DMS 273 treated with DMSO at 0.1 percent for 48 hours (cell line): ENCODE measurements around the gene CD9.
"Not testable (repeated sequence)": the region's sequence is repeated elsewhere in the genome, so short reads cannot be mapped to it uniquely, and the experiment has no call there.

Experiments
- DNase-seq: peaks from one replicate; lab custom pipeline; 2025; lab: John Stamatoyannopoulos, UW

The CD9 gene

DNA sequence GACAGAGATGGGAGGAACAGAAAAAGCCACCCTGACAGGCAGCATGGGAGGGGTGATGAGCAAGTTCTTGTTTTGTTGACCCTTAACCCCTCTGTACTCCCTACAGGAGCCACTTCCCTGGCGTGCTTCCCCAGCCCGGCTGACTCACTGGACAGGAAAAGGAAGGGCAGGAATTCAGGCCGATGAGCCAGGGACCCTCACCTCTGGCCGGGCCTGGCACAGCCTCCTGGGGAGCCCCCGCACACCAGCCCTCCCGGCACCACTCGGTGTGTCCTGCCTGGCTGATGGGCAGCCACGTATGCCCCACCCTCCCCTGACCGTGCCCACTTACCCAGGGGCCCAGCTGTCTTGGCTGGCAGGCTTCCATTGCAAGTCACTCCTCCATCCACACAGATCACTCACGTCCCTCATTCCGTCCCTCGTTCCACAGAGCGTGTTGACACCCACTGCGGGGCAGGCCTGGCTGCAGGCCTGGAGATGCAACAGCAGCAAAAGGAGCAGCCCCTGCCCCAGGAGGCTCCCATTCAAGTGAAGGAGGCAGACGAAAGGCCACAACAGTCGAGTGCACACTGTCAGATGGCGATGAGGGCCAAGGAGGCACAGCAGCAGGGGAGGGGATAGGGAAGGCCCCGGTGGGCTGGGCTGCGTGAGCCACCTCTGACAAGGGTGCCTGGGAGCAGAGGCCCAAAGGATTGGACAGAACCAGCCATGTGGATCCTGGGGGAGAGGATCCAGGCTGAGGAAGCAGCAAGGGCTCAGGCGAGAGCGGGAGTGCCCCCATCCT is 19.7 kb upstream of the CD9 start:
- DNase-seq: no peak

DNA sequence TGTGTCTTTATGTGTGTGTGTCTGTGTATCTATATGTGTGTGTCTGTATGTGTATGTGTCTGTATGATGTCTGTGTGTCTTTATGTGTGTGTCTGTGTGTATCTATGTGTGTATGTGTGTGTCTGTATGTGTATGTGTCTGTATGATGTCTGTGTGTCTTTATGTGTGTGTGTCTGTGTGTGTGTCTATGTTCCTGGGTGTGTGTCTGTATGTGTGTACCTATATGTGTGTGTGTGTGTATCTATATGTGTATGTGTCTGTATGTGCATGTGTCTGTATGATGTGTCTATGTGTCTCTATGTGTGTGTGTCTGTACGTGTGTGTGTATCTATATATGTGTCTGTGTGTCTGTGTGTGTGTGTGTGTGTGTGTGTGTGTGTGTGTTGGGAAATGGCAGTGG is 19.0 kb upstream of the CD9 start:
- no peak for DNase-seq

DNA sequence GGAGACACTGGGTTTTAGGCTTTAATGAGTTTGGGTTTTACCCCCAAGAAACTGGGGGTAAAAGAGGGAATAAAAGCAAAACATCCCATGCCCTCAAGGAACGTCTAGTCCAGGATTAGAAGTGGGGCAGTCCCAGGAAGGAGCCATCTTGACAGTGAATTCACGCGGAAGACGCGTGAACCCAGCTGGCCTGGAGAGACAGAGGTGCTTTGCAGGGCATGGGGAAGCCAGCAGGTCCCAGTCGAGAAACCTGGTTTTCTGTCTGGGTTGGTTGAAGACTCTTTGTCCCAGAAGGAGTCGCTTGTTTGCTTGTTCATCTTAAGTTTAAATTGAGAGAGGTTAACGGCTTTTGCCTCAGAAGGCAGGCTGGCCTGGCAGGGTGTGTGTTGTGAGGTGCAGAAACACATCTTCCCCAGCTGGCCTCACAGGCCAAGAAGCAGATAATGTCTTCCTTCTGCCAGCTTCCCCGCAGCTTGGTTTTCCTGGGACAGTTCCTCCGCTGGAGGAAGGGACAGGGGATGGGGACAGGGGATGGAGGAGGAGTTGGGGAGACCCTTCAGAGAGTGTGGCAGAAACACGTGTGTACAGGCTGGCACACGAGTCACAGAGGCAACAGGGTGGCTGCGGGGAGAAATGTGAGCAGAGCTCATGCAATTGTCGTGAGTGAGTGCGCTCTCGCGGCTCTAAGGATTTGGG is 18.5 kb upstream of the CD9 start:
- DNase-seq: no peak

DNA sequence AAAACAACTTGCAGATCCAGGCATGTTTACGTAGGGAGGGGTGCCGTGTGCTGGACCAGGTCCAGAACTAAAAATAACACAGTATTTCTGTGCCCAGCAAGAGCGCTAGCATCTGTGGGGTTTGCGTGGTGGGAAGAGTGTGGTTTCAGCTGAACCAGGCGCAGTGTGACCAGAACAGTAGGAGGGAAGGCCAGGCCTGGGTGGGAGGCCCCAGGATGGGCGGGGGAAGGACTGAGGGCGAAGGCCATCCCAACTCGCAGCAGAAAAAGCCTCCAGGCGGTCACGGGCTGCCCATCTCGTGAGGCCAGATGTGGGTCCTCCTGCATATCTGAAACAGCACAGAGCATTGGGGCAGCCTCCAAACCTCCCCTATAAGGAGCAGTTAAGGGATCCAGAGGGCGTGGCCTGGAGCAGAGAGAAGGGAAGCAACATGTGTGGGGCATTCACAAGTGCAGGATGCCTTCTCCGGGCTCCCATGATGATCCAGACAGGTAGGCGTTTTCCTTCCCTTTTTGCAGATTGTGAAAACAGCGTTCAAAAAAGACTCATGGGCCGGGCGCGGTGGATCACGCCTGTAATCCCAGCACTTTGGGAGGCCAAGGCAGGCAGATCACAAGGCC is 17.8 kb upstream of the CD9 start:
- peak; percentile 62 for DNase-seq

DNA sequence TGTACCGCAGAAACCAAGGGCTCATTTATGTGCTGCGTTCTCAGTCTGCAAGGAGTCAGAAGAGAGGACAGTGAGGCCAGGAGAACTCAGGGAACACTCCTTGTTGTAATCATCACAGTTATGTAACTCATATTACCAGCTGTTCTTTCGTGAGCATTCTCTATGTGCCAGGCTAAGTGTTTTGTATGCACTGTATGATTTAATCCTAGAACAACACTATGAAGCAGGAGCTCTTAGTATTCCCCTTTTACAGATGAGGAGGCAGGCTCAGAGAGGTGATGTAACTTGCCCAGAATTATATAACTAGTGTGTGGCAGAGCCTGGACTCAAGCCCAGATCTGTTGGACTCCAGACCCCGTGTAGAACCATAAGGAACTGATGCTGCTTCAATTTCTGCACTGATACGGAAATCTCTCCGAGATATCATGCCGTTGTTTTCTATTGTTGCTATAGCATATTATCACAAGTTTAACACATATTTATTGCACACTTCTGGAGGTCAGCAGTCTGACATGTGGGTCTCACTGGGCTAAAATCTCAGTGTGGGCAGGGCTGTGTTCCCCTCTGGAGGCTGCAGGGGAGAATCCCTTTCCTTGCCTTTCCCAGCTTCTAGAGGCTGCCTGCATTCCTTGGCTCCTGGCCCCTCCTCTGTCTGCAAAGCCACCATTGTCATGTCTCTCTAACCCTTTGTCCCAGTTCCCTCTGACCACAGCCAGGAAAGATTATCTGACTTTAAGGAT is 16.3 kb upstream of the CD9 start:
- DNase-seq: no peak

DNA sequence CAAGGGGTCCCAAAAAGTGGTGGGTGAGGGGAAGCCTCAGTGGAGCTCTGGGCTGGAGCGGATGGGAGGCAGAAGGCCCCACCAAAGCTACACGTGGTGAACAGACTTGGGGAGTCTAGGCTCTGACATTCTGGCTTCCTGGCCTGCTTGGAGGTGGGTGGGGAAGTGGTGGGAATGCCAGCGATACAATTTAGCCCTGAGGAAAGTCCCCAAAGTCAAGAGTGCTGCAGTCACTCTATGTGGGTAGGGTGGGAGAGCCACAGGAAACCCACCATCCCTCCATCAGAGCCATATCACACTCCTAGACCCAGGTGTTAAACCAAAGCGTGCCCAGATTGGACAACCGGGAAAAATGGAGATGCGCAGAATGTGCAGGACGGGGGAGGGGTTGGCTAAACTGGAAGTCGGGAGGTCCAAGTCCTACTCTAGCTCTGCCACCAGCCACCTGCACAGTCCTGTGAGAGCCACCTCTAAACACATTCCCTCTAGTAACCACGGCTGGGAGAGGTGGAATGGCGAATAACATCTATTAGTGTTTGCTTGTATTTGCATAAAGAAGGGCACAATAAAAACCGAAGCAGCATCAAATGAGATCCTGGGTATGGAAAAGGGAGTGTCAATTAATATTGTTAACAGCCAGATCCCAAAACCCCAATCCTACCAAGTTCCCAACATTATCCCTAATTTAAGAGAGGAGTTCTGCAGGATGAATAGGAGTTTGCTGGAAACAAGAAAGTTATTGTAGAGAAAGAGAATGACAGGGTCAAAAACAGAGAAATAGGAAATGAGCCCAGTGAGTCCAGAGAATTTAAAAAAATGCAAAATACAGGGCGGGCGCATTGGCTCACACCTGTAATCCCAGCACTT is 14.0 kb upstream of the CD9 start:
- DNase-seq: no peak

DNA sequence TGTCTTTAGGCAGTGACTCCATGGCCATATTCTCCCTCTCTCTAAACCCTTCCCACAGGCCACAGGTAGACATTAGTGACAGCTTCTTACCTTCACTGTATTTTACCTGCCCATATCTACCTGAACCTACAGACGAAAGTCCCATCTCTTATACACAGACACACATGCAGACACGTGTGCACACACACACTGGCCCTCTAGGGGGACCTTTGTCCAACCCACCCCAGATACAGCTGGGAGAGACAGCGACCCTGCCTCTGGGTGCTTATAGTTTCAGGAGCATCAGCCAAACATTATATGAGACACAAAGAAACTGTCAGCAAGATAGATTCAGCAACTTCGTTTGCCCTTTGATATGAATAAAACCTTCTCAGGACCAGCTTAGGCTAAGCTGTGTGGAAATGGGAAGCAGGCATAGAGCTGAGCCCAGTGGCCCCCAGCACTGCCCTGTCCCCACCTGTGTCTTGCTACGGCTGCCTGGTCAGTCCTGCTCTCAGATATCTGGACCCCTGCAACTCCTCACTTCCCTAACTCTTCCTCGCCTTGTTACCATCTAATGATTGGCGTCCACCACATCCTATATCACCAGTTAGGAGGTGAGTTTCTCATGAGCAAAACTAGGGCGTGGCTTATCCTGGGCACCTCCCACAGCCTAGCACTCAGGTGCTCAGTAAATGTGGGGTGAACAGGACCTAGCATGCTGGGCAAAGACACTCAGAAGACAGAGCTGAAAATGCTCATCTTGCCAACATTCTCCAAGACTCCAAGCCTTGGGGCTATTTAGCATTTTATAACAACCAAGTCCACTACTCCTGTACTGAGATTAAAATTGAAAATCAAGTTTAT is 12.0 kb upstream of the CD9 start:
- no peak for DNase-seq

DNA sequence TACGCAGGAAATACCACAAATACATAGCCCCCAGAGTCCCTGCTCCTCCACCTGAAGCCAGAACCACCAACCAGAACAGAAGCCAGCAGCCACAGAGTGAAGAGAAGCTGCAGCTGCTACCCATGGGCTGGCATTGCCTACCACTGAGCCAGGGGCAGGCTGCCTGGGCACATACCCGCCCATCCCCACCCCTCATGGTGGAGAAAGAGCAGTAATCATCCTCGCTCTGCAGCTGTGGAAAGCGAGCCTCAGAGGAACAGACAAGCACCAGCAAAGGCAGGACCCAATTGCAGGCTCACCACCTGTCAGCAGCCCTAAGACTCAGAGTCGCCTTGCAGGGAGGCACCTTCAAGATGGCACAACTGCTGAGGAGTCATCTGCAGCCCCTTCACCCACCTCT is 11.2 kb upstream of the CD9 start:
- DNase-seq: no peak

DNA sequence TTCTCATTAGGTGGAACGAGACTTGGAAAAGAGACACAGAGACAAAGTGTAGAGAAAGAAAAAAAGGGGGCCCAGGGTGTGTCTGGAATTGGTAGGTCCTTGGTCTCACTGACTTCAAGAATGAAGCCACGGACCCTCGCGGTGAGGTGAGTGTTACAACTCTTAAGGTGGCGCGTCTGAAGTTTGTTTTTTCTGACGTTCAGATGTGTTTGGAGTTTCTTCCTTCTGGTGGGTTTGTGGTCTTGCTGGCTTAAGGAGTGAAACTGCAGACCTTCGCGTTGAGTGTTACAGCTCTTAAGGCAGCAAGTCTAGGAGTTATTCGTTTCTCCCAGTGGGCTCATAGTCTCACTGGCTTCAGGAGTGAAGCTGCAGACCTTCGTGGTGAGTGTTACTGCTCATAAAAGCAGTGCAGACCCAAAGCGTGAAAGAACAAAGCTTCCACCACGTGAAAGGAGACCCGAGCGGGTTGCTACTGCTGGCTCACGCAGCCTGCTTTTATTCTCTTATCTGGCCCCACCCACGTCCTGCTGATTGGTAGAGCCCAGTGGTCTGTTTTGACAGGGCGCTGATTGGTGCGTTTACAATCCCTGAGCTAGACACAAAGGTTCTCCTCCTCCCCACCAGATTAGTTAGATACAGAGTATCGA is 10.1 kb upstream of the CD9 start:
- not testable (repeated sequence) for DNase-seq

DNA sequence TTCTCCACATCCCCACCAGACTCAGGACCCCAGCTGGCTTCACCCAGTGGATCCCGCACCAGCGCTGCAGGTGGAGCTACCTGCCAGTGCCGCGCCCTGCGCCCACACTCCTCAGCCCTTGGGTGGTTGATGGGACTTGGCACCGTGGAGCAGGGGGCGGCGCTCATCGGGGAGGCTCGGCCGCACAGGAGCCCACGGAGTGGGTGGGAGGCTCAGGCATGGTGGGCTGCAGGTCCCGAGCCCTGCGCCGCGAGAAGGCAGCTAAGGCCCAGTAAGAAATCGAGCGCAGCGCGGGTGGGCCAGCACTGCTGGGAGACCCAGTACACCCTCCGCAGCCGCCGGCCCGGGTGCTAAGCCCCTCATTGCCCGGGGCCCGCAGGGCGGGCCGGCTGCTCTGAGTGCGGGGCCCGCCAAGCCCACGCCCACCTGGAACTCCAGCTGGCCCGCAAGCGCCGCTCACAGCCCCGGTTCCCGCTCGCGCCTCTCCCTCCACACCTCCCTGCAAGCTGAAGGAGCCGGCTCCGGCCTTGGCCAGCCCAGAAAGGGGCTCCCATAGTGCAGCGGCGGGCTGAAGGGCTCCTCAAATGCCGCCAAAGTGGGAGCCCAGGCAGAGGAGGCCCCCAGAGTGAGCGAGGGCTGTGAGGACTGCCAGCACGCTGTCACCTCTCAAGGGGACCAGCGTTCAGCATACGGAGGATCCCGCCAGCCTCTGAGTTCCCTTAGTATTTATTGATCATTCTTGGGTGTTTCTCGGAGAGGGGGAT is 9.3 kb upstream of the CD9 start:
- not testable (repeated sequence) for DNase-seq

DNA sequence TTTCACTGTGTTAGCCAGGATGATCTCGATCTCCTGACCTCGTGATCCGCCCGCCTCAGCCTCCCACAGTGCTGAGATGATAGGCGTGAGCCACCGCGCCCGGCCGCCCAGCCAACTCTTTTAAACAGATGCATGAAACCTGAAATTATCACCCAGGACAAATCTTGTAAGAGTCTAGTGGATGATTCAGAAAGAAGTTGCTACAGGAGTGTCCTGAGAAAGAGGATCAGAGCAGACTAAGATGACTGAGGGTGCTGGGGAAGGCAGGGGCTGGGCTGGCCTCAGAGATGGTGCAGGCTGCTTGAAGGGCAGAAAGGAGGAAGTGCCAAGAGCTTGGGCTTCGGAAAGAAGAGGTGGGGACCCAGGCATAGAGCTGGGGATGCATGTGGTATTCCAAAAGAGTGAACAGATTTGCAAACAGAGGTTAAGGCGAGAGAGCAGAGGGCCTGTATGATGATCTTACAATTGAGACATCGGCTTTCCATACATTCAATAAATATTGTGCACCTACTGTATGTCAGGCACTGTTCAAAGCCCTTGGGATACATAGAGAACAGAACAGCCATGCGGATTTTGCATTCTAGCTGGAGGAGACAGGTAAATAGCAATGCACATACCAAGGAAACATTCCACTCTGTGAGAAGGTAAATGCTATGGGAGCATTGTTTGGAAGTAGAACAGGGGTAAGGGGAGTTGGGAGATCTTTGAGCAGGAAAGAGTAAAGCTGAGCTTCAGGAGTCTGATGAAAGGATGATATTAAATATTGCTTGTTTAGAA is 7.4 kb upstream of the CD9 start:
- no peak for DNase-seq

DNA sequence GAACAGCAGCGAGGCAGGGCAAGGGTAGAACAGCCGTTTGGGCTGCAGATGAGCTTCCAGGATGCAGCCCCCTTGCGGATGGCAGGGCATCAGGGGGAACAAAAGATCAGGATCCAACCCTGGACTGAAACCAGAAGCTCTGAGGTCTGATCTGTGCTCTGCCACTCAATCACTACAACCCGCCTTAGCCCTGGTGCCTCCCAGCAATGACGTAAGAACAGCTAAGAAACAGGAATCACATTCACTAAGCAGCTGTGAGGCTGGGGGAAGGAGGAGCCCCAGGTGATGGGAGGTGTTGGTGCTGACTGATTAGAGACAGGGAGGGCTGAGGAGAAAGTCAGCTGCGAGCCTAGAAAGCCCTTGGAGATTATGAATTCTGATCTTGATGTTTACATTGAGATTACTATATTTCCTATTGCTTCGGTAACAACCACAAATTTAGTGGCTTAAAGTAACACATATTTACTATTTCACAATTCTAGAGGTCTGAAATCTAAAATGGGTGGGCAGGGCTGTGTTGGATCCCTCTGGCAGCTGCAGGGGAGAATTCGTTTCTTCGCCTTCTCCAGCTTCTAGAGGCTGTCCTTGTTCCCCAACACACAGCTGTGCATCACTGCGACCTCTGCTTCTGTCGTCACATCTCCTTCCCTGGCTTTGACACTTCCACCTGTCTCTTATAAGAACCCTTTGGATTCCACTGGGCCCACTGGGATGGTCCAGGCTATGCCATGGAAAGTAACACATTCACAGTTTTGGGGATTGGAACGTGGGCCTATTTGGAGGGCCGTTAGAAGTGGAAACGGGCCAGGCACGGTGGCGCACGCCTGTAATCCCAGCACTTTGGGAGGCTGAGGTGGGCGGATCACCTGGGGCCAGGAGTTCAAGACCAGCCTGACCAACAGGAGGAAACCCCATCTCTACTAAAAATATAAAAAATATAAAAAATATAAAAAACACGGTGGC is 6.1 kb upstream of the CD9 start:
- no peak for DNase-seq

DNA sequence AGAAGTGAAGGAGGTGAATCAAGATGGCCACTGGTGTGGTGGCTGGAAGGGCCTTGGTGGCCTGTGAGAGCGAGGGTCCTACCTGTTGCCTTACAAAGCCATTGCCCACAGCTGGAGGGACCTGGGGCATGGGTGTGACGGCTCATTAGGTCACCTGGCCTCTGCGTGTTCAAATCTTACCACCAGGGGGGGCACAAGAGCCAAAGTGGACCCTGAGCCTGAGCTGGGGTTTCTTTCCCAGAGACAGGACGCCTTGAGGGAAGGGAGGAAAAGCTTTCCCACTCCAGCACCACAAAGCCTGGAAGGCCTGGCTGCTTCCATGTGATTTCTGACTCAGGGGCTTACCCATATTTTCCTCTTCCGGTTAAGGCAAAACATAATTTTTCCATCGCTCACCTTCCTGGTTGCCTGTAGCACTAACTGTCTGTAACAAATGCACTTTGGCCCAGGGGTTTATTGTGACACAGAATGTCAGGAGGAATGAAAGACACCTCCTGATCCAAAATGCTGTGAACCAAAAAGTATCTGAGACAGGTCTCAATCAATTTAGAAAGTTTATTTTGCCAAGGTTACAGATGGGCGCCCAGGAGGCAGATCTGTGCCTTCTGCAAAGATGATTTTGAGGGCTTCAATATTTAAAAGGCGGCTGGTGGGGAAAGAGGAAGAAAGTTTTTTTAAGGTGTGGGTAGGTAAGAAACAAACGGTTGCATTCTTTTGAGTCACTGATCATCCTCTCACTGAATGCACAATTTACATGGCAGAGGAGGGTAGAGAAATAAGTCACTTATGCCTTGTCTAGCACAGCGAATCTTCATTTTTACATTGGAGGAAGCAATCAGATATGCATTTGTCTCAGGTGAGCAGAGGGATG is 4.3 kb upstream of the CD9 start:
- DNase-seq: no peak

DNA sequence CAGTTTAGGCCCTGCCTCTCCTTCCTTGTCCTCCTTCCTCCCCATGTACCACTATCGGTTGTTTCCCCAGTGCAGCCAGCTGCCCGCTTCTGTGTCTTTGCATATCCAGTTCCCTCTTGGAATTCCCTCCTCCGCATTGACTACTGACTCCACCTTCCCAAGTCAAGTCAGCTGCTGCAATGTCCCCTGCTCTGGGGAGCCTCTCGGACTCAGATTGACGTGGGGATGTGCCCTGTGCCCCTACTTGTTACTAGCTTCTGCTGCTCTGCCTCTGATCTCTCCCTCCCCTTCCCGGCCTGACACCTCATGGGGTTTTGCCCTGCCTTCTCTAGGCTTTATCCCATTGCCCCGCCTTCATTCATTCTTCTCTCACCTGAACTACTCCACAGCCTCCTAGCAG is 2.1 kb upstream of the CD9 start:
- DNase-seq: no peak

DNA sequence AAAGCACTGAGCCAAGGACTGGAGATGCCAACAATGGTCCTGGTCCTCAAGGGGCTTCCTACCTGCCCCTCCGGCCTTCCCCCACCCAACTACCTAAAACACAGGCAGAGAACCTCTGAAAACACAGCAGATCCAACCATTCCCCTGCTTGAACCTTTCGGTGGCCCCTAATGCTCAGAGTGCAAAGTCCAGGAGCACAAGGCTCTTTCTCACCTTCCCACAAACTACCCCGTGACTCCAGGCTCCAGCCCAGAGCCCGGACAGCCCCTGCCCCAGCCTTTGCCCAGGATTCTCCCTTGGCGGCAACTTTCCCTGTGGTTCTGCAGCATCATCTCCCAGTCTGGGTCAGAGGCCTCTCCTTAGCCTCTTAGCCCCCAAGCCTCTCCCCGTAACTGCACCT is 1.6 kb upstream of the CD9 start:
- DNase-seq: no peak

DNA sequence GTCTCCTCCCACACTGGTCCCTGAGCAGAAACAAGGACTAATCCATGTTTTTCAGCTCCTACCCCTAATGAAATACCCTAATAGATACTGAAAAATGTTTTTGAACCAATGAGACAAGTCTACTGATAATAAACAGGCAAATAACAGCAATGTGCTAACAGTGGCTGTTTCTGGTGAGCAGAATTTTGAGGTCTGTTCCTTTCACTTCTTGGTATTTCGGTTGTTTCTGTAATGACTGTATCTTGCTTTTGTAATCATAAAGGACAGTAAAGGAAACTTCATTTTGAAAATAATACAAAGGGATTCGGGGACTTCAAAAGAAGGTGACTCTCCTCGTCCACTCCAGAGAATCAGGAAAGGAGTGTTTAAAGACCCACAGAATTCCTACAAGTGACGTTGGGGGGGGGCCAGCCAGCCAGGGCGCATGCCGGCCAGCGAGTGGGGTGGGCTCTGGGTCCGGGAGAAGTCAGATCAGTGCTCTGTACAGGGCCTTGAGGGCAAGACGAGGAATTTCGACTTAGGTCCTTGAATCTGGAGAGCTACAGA is 1.1 kb upstream of the CD9 start:
- DNase-seq: no peak
